ENCODE data around the gene PHACTR2.

Gene PHACTR2

DNA sequence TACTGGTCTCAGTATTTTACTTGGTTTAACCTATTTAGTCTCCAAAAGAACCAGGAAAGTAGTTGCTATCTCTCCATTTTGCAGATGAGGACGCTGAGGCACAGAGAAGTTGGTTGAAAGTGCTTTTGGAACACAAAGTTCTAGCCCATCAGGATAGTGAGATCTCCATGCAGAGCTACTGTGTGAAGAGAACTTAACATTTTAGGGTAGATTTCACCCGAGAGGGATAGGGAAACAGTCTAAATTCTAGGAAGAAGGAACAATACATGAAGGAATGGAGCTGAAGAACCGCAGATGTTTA, 65.1 kb downstream of the PHACTR2 start:
- DNase-seq (ENCODE audit: low read depth) = no peak
- TF ChIP-seq, protein P1, sequence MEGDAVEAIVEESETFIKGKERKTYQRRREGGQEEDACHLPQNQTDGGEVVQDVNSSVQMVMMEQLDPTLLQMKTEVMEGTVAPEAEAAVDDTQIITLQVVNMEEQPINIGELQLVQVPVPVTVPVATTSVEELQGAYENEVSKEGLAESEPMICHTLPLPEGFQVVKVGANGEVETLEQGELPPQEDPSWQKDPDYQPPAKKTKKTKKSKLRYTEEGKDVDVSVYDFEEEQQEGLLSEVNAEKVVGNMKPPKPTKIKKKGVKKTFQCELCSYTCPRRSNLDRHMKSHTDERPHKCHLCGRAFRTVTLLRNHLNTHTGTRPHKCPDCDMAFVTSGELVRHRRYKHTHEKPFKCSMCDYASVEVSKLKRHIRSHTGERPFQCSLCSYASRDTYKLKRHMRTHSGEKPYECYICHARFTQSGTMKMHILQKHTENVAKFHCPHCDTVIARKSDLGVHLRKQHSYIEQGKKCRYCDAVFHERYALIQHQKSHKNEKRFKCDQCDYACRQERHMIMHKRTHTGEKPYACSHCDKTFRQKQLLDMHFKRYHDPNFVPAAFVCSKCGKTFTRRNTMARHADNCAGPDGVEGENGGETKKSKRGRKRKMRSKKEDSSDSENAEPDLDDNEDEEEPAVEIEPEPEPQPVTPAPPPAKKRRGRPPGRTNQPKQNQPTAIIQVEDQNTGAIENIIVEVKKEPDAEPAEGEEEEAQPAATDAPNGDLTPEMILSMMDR (conservative IDR thresholded peaks at IDR 0.05; ENCODE audit: low read depth, low read length) = no peak
- no peak overlapping the region for H3K4me3 ChIP-seq (ENCODE audit: low read length)

- no peak for DNase-seq (ENCODE audit: low read depth)
- no peak overlapping the region for H3K4me3 ChIP-seq (ENCODE audit: low read length)
These were observed 65.8 kb downstream of the PHACTR2 start for GRCh38 chr6:143743301-143744166.

GRCh38 chr6:143744551-143745165, 66.9 kb downstream of the PHACTR2 start:
- no peak for DNase-seq (ENCODE audit: low read depth)
- no peak overlapping the region for H3K4me3 ChIP-seq (ENCODE audit: low read length)
- TF ChIP-seq, protein P1 (conservative IDR thresholded peaks at IDR 0.05; ENCODE audit: low read depth, low read length) = no peak

More at GRCh38 chr6:143743301-143744166, 65.8 kb downstream of the PHACTR2 start:
- TF ChIP-seq, protein P1 (conservative IDR thresholded peaks at IDR 0.05; ENCODE audit: low read depth, low read length) = no peak

DNA sequence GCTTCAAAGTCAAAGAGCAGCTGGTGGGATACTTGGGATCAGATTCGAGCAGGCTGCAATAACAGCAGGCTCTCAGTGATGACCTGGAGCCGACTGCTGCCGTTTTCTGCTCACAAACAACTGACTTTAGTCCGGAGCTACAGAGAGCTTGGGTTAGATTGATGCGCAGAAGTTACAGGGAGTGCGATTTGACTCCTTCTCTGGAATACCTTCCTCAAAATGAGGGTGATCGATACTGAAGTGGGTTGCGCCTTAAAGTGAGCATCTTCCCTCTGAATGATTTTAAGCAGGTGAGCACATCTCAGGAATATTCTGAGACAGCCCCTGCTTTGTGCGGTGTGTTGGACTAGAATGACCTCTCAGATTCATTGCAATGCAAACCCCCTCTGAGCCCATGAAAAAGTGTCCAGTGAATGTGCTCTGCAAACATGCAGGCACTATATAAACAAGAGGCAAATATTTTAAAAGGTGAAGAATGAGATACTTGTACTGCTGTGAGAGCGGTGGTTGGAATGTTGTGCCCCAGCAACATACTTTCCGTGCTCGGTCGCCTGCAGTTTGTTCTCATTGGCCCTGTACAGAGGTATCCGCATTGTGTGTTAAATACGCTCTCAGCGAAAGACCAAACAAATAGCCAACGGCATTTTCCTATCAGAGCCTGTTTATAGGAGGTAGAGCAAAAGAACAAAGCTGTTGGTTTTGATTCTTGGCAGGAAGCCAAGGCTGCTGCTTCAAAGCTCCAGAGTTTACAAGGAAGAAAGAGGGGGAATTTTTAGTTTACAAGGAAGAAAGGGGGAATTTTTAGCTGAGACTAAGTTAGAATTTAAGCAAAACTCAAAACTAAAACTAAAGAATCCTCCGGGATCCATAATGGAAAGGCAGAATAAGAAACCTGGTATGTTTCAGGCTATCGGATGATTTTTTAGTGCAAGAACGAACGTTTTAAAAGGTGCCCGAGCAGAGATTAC, 67.7 kb downstream of the PHACTR2 start:
- peak overlapping the region; percentile 9 for H3K4me3 ChIP-seq (ENCODE audit: low read length)
- TF ChIP-seq, protein P1 (conservative IDR thresholded peaks at IDR 0.05; ENCODE audit: low read depth, low read length) = no peak
- DNase-seq (ENCODE audit: low read depth) = peak; percentile 66

DNA sequence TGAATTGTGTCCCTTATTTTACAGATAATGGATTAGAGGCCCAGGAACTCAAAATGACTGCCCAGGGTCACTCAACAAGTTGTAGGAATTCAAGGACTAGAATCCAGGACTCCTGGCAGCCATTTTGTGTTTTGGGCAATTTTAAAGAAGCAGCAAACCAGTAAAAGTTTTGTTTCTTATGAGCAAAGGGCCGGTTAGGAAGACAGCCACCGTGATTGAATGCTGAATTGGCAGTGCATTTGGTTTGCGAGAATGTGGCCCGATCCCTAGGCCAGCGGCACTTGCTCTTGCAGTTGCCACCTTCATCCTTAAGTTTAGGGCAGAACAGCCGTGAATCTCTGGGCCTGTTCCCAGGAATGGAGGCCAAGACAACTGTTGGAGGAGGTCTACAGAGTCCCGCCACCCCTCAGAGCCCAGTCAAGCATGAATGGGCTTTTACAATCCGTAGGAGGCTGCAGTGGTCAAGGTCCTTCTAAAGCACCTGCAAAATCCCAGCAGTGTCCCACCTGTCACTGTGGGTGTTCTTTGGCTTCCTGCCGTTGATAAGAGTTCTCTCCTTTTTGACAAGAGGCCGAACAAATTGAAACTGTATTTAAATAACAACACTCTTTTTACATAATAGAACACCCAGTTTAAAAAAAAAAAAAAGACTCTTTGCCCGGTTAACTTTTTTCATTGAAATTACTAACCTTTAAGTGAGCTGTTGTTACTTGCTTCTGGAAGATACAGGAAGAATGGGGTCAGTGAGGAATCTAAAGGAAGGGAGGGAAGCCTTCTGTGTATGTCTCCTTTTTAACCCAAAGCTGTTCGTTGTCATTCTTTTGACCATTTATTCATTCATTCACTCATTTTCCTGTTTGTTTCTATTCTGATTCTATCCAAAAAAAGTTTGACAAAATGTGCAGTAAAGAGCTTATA, 68.7 kb downstream of the PHACTR2 start:
- no peak for DNase-seq (ENCODE audit: low read depth)
- no peak overlapping the region for H3K4me3 ChIP-seq (ENCODE audit: low read length)
- TF ChIP-seq, protein P1 (conservative IDR thresholded peaks at IDR 0.05; ENCODE audit: low read depth, low read length) = no peak

GRCh38 chr6:143747347-143747842, 69.6 kb downstream of the PHACTR2 start:
- H3K4me3 ChIP-seq (ENCODE audit: low read length) = no peak overlapping the region
- TF ChIP-seq, protein P1 (conservative IDR thresholded peaks at IDR 0.05; ENCODE audit: low read depth, low read length) = no peak
- DNase-seq (ENCODE audit: low read depth) = no peak
